IMR-90 (cell line): ENCODE results near the gene FBXL13. TPM values are rescaled to one million over a fixed set of nuclear protein-coding genes. Genes with fewer than 3 reads are reported as not detected.
"Not testable (repeated sequence)": the region's sequence is repeated elsewhere in the genome, so short reads cannot be mapped to it uniquely, and the experiment has no call there.

Source experiments
- ATAC-seq: fragments of 200-7000 bp; cut with Tn5 transposase; 2 replicates; pipeline ENCODE4 v1.9.1; 2020; ENCODE audit warnings: low read depth, mild to moderate bottlenecking, moderate library complexity
- BruUV-seq: library from RNA; stranded (reverse); fragments of 400-500 nt; replicated peaks from 2 replicates; lab custom pipeline; 2021; lab: Mats Ljungman, UMichigan
- CTCF ChIA-PET: fragments of 300-600 bp; formaldehyde crosslinking; extraction: SDS; loops from one replicate; lab custom pipeline; 2021; ENCODE audit warnings: antibody characterized with exemption; lab: Yijun Ruan, JAX
- POLR2A ChIA-PET: fragments of 300-600 bp; sonication (Branson Sonifier 250); formaldehyde crosslinking; loops from one replicate; lab custom pipeline; 2022; ENCODE audit warnings: antibody characterized with exemption; ENCODE audit not compliant: unreplicated experiment; lab: Charles Lee
- DNase-seq: peaks from one replicate; pipeline ENCODE4 v3.0.0; 2013
- H2AFZ ChIP-seq: replicated peaks from 2 replicates; pipeline ENCODE3; 2013; ENCODE audit warnings: low read length, mild to moderate bottlenecking; ENCODE audit not compliant: poor library complexity
- H2AK5ac ChIP-seq: 2 replicates; pipeline ENCODE4 v1.6.1; 2013; ENCODE audit warnings: low read depth, low read length, inconsistent platforms
- H2AK9ac ChIP-seq: replicated peaks from 2 replicates; pipeline ENCODE3; 2013; ENCODE audit warnings: mild to moderate bottlenecking, low read depth, low read length, moderate library complexity; ENCODE audit not compliant: poor library complexity
- H2BK120ac ChIP-seq: 2 replicates; pipeline ENCODE4 v1.6.1; 2013; ENCODE audit warnings: low read depth, low read length, inconsistent platforms
- H2BK15ac ChIP-seq: 3 replicates; pipeline ENCODE4 v1.6.1; 2013; ENCODE audit warnings: low read depth, low read length, inconsistent platforms
- H2BK20ac ChIP-seq: 2 replicates; pipeline ENCODE4 v1.6.1; 2013; ENCODE audit warnings: low read depth, mild to moderate bottlenecking, inconsistent platforms, low read length, moderate library complexity
- H2BK5ac ChIP-seq: 2 replicates; pipeline ENCODE4 v1.6.1; 2013; ENCODE audit warnings: mild to moderate bottlenecking, low read depth, low read length, inconsistent platforms; ENCODE audit not compliant: poor library complexity, severe bottlenecking
- H3K14ac ChIP-seq: replicated peaks from 2 replicates; pipeline ENCODE4 v1.6.1; 2013; ENCODE audit warnings: low read depth, low read length, inconsistent platforms
- H3K18ac ChIP-seq: 2 replicates; pipeline ENCODE4 v1.6.1; 2013; ENCODE audit warnings: low read depth, low read length, control low read depth
- H3K23ac ChIP-seq: 2 replicates; pipeline ENCODE4 v1.6.1; 2013; ENCODE audit warnings: low read depth, low read length, inconsistent platforms
- H3K27ac ChIP-seq: 2 replicates; pipeline ENCODE4 v1.5.1; 2013; ENCODE audit warnings: mild to moderate bottlenecking, control low read depth, low read length; ENCODE audit not compliant: insufficient read depth
- H3K27me3 ChIP-seq: 2 replicates; pipeline ENCODE4 v1.6.1; 2013; ENCODE audit warnings: low read length; ENCODE audit not compliant: control insufficient read depth, insufficient read depth
- H3K36me3 ChIP-seq: 2 replicates; pipeline ENCODE4 v1.6.1; 2013; ENCODE audit warnings: low read length, mixed read lengths; ENCODE audit not compliant: control insufficient read depth, insufficient read depth
- H3K4ac ChIP-seq: 2 replicates; pipeline ENCODE4 v1.6.1; 2013; ENCODE audit warnings: low read depth, low read length, inconsistent platforms
- H3K4me1 ChIP-seq: 2 replicates; pipeline ENCODE4 v1.6.1; 2013; ENCODE audit warnings: low read length, mixed read lengths; ENCODE audit not compliant: control insufficient read depth, insufficient read depth
- H3K4me2 ChIP-seq: 2 replicates; pipeline ENCODE4 v1.6.1; 2013; ENCODE audit warnings: low read depth, mild to moderate bottlenecking, control low read depth, low read length, moderate library complexity
- H3K4me3 ChIP-seq: 2 replicates; pipeline ENCODE4 v1.5.1; 2013; ENCODE audit warnings: low read depth, mild to moderate bottlenecking, control low read depth, low read length, moderate library complexity; ENCODE audit not compliant: insufficient read depth
- H3K56ac ChIP-seq: 2 replicates; pipeline ENCODE4 v1.6.1; 2013; ENCODE audit warnings: low read length, inconsistent platforms; ENCODE audit not compliant: insufficient read depth; ENCODE audit errors: extremely low read depth
- H3K79me1 ChIP-seq, 2 experiments: 2 replicates each; pipeline ENCODE4 v1.6.1; 2013; ENCODE audit warnings: low read length in 2 of 2, inconsistent platforms in 1 of 2, low read depth in 1 of 2
- H3K9ac ChIP-seq: 2 replicates; pipeline ENCODE4 v1.6.1; 2013; ENCODE audit warnings: low read depth, low read length, control low read depth
- H3K9me1 ChIP-seq: 2 replicates; pipeline ENCODE4 v1.6.1; 2013; ENCODE audit warnings: low read length, inconsistent platforms; ENCODE audit not compliant: insufficient read depth
- H3K9me3 ChIP-seq: 2 replicates; pipeline ENCODE4 v1.6.1; 2013; ENCODE audit warnings: low read length; ENCODE audit not compliant: control insufficient read depth, insufficient read depth
- H4K20me1 ChIP-seq: 2 replicates; pipeline ENCODE4 v1.6.1; 2013; ENCODE audit warnings: low read length, inconsistent platforms; ENCODE audit not compliant: insufficient read depth
- H4K5ac ChIP-seq: 2 replicates; pipeline ENCODE4 v1.6.1; 2013; ENCODE audit warnings: mild to moderate bottlenecking, low read depth, low read length, control low read depth
- H4K8ac ChIP-seq, 2 experiments: 2 replicates each; pipeline ENCODE4 v1.6.1; 2013; ENCODE audit warnings: low read depth in 2 of 2, low read length in 2 of 2, control low read depth in 1 of 2, inconsistent platforms in 1 of 2
- H4K91ac ChIP-seq: 2 replicates; pipeline ENCODE4 v1.6.1; 2013; ENCODE audit warnings: low read depth, low read length, inconsistent platforms; ENCODE audit not compliant: insufficient read depth
- RCOR1 ChIP-seq: IDR thresholded peaks from 2 replicates; pipeline ENCODE4 v1.6.1; 2012; ENCODE audit warnings: mild to moderate bottlenecking, low read length, improper control_type of control experiment; ENCODE audit not compliant: insufficient replicate concordance
- WGBS, 2 experiments: methylation state at CpG; one replicate each; pipeline versions ENCODE4 v1.1.5 to v1.1.7; 2013; ENCODE audit warnings: missing lambda C conversion rate in 2 of 2; ENCODE audit not compliant: insufficient read length in 1 of 2; ENCODE audit errors: extremely low coverage in 2 of 2; 5-methylcytosine and 5-hydroxymethylcytosine counted together
- dilution Hi-C: fragments of 300-500 bp; cut with HindIII; formaldehyde crosslinking; loops from one replicate; pipeline ENCODE4 v1.14.3; 2018; ENCODE audit warnings: low sequenced_read_pairs; ENCODE audit not compliant: unreplicated experiment
- in situ Hi-C: fragments of 300-500 bp; cut with MboI; formaldehyde crosslinking; loops from 3 replicates; pipeline ENCODE4 v1.14.3; 2019; ENCODE audit warnings: low sequenced_read_pairs, inconsistent platforms, mixed read lengths
- intact Hi-C: fragments of 100-400 bp; cut with micrococcal nuclease; formaldehyde crosslinking; loops from 2 replicates; pipeline ENCODE4 v1.10.0; 2022
- polyA plus RNA-seq, 3 experiments: library from polyadenylated mRNA; depleted of rRNA; stranded (reverse); fragments of >200 nt; gene quantifications; 2 replicates each; pipeline ENCODE4 v1.2.3, GENCODE V29; 2012; ENCODE audit warnings: low replicate concordance in 1 of 3
- total RNA-seq: library from RNA; depleted of rRNA; stranded (reverse); fragments of >200 nt; gene quantifications from 2 replicates; pipeline ENCODE4 v1.2.3, GENCODE V29; 2012

The FBXL13 gene
- total and polyA plus RNA-seq, 2 of the 4 experiments (the other 2 are of a cell fraction): 0.24 to 0.36 TPM

GRCh38 chr7:102996957-102997356 lies 77.6 kb downstream of the FBXL13 start:
- no peak overlapping the region for H2AK9ac ChIP-seq
- H2BK20ac ChIP-seq: no peak overlapping the region
- no peak overlapping the region for H4K5ac ChIP-seq
- ChIA-PET POLR2A (no interaction called here), CTCF (interaction anchor here (0.6 kb wide), 2 partner anchors 65 kb away, joined by 3 read pairs; no protein-coding TSS in a partner anchor)
- no peak for ATAC-seq
- H3K27me3 ChIP-seq: no peaks in the 10 kb centered on the region
- H3K36me3 ChIP-seq: no peaks in the 10 kb centered on the region
- no peak overlapping the region for H3K18ac ChIP-seq
- no peak for DNase-seq
- intact Hi-C loops: no loop called here
- dilution Hi-C loops: no loop called here
- H2BK120ac ChIP-seq: no peak overlapping the region
- peaks cover 6% of the 10 kb centered on the region for H3K9me3 ChIP-seq
- BruUV-seq: no TSS peak
- H2AK5ac ChIP-seq: no peak overlapping the region
- no peak overlapping the region for H2BK5ac ChIP-seq
- no peak overlapping the region for H3K14ac ChIP-seq
- H3K27ac ChIP-seq: no peak overlapping the region
- no peak overlapping the region for H2AFZ ChIP-seq
- H3K4me3 ChIP-seq: no peak overlapping the region
- peaks cover 11% of the 10 kb centered on the region for H3K4me1 ChIP-seq
- H3K56ac ChIP-seq: no peak overlapping the region
- H2BK15ac ChIP-seq: no peak overlapping the region
- H3K9ac ChIP-seq: no peak overlapping the region
- no CpG with 5 or more reads among the region's 5 CpGs for WGBS, 2 experiments
- H3K79me1 ChIP-seq: no peaks in the 10 kb centered on the region
- no peak overlapping the region for H3K4me2 ChIP-seq
- H3K23ac ChIP-seq: no peak overlapping the region
- no peak overlapping the region for H3K4ac ChIP-seq
- peaks cover 7% of the 10 kb centered on the region for H3K9me1 ChIP-seq
- no peak overlapping the region for H4K8ac ChIP-seq
- TF ChIP-seq RCOR1: no peak
- in situ Hi-C loops: no loop called here
- no peaks in the 10 kb centered on the region for H4K20me1 ChIP-seq
- no peak overlapping the region for H4K91ac ChIP-seq

- H4K20me1 ChIP-seq, dilution Hi-C loops, H2BK20ac ChIP-seq, POLR2A ChIA-PET, H4K8ac ChIP-seq, BruUV-seq, H2BK15ac ChIP-seq, H2BK120ac ChIP-seq, H2AFZ ChIP-seq, H2AK5ac ChIP-seq, H2AK9ac ChIP-seq, H4K5ac ChIP-seq, H3K36me3 ChIP-seq, H3K9me3 ChIP-seq, H3K4me3 ChIP-seq, CTCF ChIA-PET, H3K79me1 ChIP-seq, H3K27ac ChIP-seq, H3K14ac ChIP-seq, H3K18ac ChIP-seq, H3K9ac ChIP-seq, H3K23ac ChIP-seq, H3K9me1 ChIP-seq, ATAC-seq, H4K91ac ChIP-seq, H3K56ac ChIP-seq, H3K4ac ChIP-seq, intact Hi-C loops, in situ Hi-C loops, DNase-seq, H2BK5ac ChIP-seq, H3K27me3 ChIP-seq, H3K4me2 ChIP-seq: not testable (repeated sequence)
- peaks cover 17% of the 10 kb centered on the region for H3K4me1 ChIP-seq
- no CpG with 5 or more reads among the region's 5 CpGs for WGBS, 2 experiments
These were observed 79.0 kb downstream of the FBXL13 start for GRCh38 chr7:102995609-102996008.
